SK-N-SH (cell line): ENCODE results near the gene ANK3. TPM values are rescaled to one million over a fixed set of nuclear protein-coding genes. Genes with fewer than 3 reads are reported as not detected.

Source experiments
- CTCF ChIA-PET: fragments of 300-600, 350-600 bp; formaldehyde crosslinking; extraction: SDS; loops from one replicate; lab custom pipeline; 2021; lab: Yijun Ruan, JAX
- POLR2A ChIA-PET: fragments of 350-600 bp; sonication (Branson Sonifier 250); formaldehyde crosslinking; extraction: SDS; loops from one replicate; lab custom pipeline; 2020; ENCODE audit warnings: antibody characterized with exemption, inconsistent platforms; lab: Yijun Ruan, JAX
- DNase-seq: peaks from one replicate; pipeline ENCODE4 v3.0.0; 2012
- H2AFZ ChIP-seq: fragments of 200-600 bp; sonication (generic); 2 replicates; pipeline ENCODE4 v1.8.1; 2016; ENCODE audit warnings: antibody characterized with exemption, mild to moderate bottlenecking, low read depth
- H3F3A ChIP-seq: fragments of 200-600 bp; sonication (generic); replicated peaks from 2 replicates; pipeline ENCODE3; 2016; ENCODE audit warnings: antibody characterized with exemption, mild to moderate bottlenecking; ENCODE audit not compliant: insufficient read depth
- H3K27ac ChIP-seq, 2 experiments: fragments of 200-500 bp in 1 of 2; fragments of 200-600 bp in 1 of 2; sonication (Bioruptor generic) in 1 of 2; sonication (generic), shearing (Covaris generic) in 1 of 2; 2 replicates each; pipeline versions ENCODE4 v1.5.1 to v1.6.1; 2014 to 2016; ENCODE audit warnings: low read depth in 2 of 2, inconsistent platforms in 1 of 2, low read length in 1 of 2, mild to moderate bottlenecking in 1 of 2, mixed read lengths in 1 of 2
- H3K27me3 ChIP-seq: fragments of 200-600 bp; sonication (generic), shearing (Covaris generic); 2 replicates; pipeline ENCODE4 v1.6.1; 2016; ENCODE audit warnings: mixed run types; ENCODE audit not compliant: insufficient read depth
- H3K36me3 ChIP-seq, 2 experiments: fragments of 200-500 bp in 1 of 2; fragments of 200-600 bp in 1 of 2; sonication (Bioruptor generic) in 1 of 2; sonication (generic) in 1 of 2; replicated peaks in 1 of 2; 2 replicates each; pipeline versions ENCODE3 to v1.5.1; 2014 to 2016; ENCODE audit warnings: low read length in 1 of 2, mild to moderate bottlenecking in 1 of 2; ENCODE audit not compliant: insufficient read depth in 2 of 2, control insufficient read depth in 1 of 2
- H3K4me1 ChIP-seq, 2 experiments: fragments of 200-500 bp in 1 of 2; fragments of 200-600 bp in 1 of 2; sonication (Bioruptor generic) in 1 of 2; sonication (generic), shearing (Covaris generic) in 1 of 2; 2 replicates each; pipeline versions ENCODE4 v1.5.1 to v1.6.1; 2014 to 2016; ENCODE audit warnings: low read depth in 1 of 2, low read length in 1 of 2, mixed run types in 1 of 2; ENCODE audit not compliant: insufficient read depth in 2 of 2, control insufficient read depth in 1 of 2
- H3K4me2 ChIP-seq: fragments of 200-600 bp; sonication (generic), shearing (Covaris generic); 2 replicates; pipeline ENCODE4 v1.6.1; 2017; ENCODE audit warnings: mixed run types
- H3K4me3 ChIP-seq, 2 experiments: fragments of 200-500 bp in 1 of 2; fragments of 200-600 bp in 1 of 2; sonication (Bioruptor generic) in 1 of 2; sonication (generic), shearing (Covaris generic) in 1 of 2; 2 replicates each; pipeline versions ENCODE4 v1.5.1 to v1.8.1; 2014 to 2016; ENCODE audit warnings: low read depth in 2 of 2, inconsistent platforms in 1 of 2, low read length in 1 of 2, mild to moderate bottlenecking in 1 of 2, mixed read lengths in 1 of 2, moderate library complexity in 1 of 2
- H3K79me2 ChIP-seq: fragments of 200-600 bp; sonication (generic); 2 replicates; pipeline ENCODE4 v1.8.1; 2017; ENCODE audit warnings: mild to moderate bottlenecking; ENCODE audit not compliant: insufficient read depth
- H3K9ac ChIP-seq: fragments of 200-600 bp; sonication (generic); 2 replicates; pipeline ENCODE4 v1.6.1; 2017; ENCODE audit warnings: mixed run types
- H3K9me2 ChIP-seq: fragments of 200-600 bp; sonication (generic); 2 replicates; pipeline ENCODE4 v1.6.1; 2017; ENCODE audit warnings: mixed run types
- H3K9me3 ChIP-seq: fragments of 200-600 bp; sonication (generic); 2 replicates; pipeline ENCODE4 v1.6.1; 2017; ENCODE audit warnings: mixed run types, mild to moderate bottlenecking, moderate library complexity
- H4K20me1 ChIP-seq: fragments of 200-600 bp; sonication (generic); 2 replicates; pipeline ENCODE4 v1.6.1; 2017; ENCODE audit warnings: mild to moderate bottlenecking, mixed run types; ENCODE audit not compliant: insufficient read depth
- CHD2 ChIP-seq: fragments of 150-350 bp; IDR thresholded peaks from 2 replicates; pipeline ENCODE4 v1.6.1; 2018; ENCODE audit warnings: low read length; ENCODE audit not compliant: partially characterized antibody
- FOSL2 ChIP-seq: IDR thresholded peaks from 2 replicates; pipeline ENCODE4 v1.4.0; 2012; ENCODE audit warnings: low read depth, mild to moderate bottlenecking, moderate library complexity, borderline replicate concordance
- FOXM1 ChIP-seq: IDR thresholded peaks from 2 replicates; pipeline ENCODE4 v1.4.0; 2012; ENCODE audit warnings: low read depth, mild to moderate bottlenecking
- GABPA ChIP-seq: IDR thresholded peaks from 2 replicates; pipeline ENCODE4 v1.4.0; 2012; ENCODE audit warnings: low read depth, mild to moderate bottlenecking
- GATA2 ChIP-seq: sonication (generic); formaldehyde crosslinking; IDR thresholded peaks from 2 replicates; pipeline ENCODE4 v1.5.0; 2020; ENCODE audit warnings: mild to moderate bottlenecking, missing genetic modification reagents
- IRF3 ChIP-seq: fragments of 150-350 bp; IDR thresholded peaks from 2 replicates; pipeline ENCODE4 v1.6.1; 2016; ENCODE audit warnings: mild to moderate bottlenecking, low read depth, low read length
- NRF1 ChIP-seq: IDR thresholded peaks from 2 replicates; pipeline ENCODE4 v1.6.1; 2012; ENCODE audit warnings: low read depth, mild to moderate bottlenecking, low read length
- PBX3 ChIP-seq: IDR thresholded peaks from 2 replicates; pipeline ENCODE4; 2012
- POLR2AphosphoS5 ChIP-seq: IDR thresholded peaks from 2 replicates; pipeline ENCODE4 v1.6.1; 2012; ENCODE audit warnings: low read depth, low read length
- RAD21 ChIP-seq: IDR thresholded peaks from 2 replicates; pipeline ENCODE4 v1.6.1; 2012; ENCODE audit warnings: mild to moderate bottlenecking, low read length
- RXRA ChIP-seq: IDR thresholded peaks from 2 replicates; pipeline ENCODE4 v1.4.0; 2012; ENCODE audit warnings: low read depth, mild to moderate bottlenecking, borderline replicate concordance
- SIN3A ChIP-seq: IDR thresholded peaks from 2 replicates; pipeline ENCODE4 v1.6.1; 2012; ENCODE audit warnings: low read depth, mild to moderate bottlenecking, low read length, moderate library complexity, borderline replicate concordance
- SMC3 ChIP-seq: IDR thresholded peaks from 2 replicates; pipeline ENCODE4 v1.6.1; 2012; ENCODE audit warnings: low read depth, low read length, improper control_type of control experiment
- TAF1 ChIP-seq: IDR thresholded peaks from 2 replicates; pipeline ENCODE4 v1.6.1; 2012; ENCODE audit warnings: low read depth, mild to moderate bottlenecking, low read length, moderate library complexity, borderline replicate concordance
- TCF12 ChIP-seq: IDR thresholded peaks from 2 replicates; pipeline ENCODE4 v1.4.0; 2012
- YY1 ChIP-seq: IDR thresholded peaks from 2 replicates; pipeline ENCODE4 v1.4.0; 2012; ENCODE audit warnings: low read depth, mild to moderate bottlenecking
- WGBS: methylation state at CpG from one replicate; pipeline ENCODE4 v1.1.6; 2017; ENCODE audit warnings: low lambda C conversion rate; 5-methylcytosine and 5-hydroxymethylcytosine counted together
- polyA plus RNA-seq, 3 experiments: library from polyadenylated mRNA; depleted of rRNA; stranded (reverse); fragments of >200 nt; gene quantifications; 2 replicates each; pipeline ENCODE4 v1.2.3, GENCODE V29; 2012
- TF ChIP-seq, protein P1 (sequence below): fragments of 150-350 bp; IDR thresholded peaks from 2 replicates; pipeline ENCODE4 v1.6.1; 2017; ENCODE audit warnings: antibody characterized with exemption, low read length, low read depth, borderline replicate concordance
- TF ChIP-seq, protein P2 (sequence below): IDR thresholded peaks from 2 replicates; pipeline ENCODE4 v1.6.1; 2012; ENCODE audit warnings: mild to moderate bottlenecking, low read depth, low read length, moderate library complexity
- TF ChIP-seq, protein P3 (sequence below): IDR thresholded peaks from 2 replicates; pipeline ENCODE4 v1.4.0; 2012; ENCODE audit warnings: low read depth, borderline replicate concordance

The ANK3 gene
- polyA plus RNA-seq, 1 of the 3 experiments (the other 2 are of a cell fraction): 10.0 TPM

DNA sequence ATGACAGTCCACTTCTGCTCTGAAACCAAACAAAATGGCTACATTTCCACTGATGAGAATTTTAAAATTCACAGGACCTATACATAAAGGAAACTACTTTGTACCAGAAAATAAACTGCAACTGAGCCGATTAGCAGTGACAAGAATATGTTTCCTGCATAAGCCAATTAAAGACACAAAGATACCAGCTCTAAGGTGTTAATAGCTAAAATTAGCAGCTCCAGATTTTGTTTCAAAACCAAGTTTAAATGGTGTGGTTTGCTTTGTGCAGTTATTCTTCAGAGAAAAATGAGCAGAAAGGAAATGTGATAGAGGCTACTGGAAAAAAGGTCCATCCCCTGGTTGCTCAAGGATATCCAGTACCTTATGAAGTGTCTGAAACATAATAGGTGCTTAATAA, 123.2 kb downstream of the ANK3 start:
- no peak overlapping the region for H3K27ac ChIP-seq
- H3K9me3 ChIP-seq: peaks cover 6% of the 10 kb centered on the region; the same call in 1 of the 2 replicates
- TF ChIP-seq TAF1 (no peak), TCF12 (no peak), POLR2AphosphoS5 (no peak), GABPA (no peak), SMC3 (no peak), IRF3 (no peak), GATA2 (CRISPR knock-in tag) (no peak), PBX3 (no peak), FOXM1 (no peak), YY1 (no peak), NRF1 (no peak), RAD21 (no peak), CHD2 (no peak), RXRA (no peak), FOSL2 (no peak), SIN3A (no peak)
- TF ChIP-seq, protein P1, sequence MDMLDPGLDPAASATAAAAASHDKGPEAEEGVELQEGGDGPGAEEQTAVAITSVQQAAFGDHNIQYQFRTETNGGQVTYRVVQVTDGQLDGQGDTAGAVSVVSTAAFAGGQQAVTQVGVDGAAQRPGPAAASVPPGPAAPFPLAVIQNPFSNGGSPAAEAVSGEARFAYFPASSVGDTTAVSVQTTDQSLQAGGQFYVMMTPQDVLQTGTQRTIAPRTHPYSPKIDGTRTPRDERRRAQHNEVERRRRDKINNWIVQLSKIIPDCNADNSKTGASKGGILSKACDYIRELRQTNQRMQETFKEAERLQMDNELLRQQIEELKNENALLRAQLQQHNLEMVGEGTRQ: no peak
- TF ChIP-seq, protein P2, sequence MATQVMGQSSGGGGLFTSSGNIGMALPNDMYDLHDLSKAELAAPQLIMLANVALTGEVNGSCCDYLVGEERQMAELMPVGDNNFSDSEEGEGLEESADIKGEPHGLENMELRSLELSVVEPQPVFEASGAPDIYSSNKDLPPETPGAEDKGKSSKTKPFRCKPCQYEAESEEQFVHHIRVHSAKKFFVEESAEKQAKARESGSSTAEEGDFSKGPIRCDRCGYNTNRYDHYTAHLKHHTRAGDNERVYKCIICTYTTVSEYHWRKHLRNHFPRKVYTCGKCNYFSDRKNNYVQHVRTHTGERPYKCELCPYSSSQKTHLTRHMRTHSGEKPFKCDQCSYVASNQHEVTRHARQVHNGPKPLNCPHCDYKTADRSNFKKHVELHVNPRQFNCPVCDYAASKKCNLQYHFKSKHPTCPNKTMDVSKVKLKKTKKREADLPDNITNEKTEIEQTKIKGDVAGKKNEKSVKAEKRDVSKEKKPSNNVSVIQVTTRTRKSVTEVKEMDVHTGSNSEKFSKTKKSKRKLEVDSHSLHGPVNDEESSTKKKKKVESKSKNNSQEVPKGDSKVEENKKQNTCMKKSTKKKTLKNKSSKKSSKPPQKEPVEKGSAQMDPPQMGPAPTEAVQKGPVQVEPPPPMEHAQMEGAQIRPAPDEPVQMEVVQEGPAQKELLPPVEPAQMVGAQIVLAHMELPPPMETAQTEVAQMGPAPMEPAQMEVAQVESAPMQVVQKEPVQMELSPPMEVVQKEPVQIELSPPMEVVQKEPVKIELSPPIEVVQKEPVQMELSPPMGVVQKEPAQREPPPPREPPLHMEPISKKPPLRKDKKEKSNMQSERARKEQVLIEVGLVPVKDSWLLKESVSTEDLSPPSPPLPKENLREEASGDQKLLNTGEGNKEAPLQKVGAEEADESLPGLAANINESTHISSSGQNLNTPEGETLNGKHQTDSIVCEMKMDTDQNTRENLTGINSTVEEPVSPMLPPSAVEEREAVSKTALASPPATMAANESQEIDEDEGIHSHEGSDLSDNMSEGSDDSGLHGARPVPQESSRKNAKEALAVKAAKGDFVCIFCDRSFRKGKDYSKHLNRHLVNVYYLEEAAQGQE: no peak
- TF ChIP-seq, protein P3, sequence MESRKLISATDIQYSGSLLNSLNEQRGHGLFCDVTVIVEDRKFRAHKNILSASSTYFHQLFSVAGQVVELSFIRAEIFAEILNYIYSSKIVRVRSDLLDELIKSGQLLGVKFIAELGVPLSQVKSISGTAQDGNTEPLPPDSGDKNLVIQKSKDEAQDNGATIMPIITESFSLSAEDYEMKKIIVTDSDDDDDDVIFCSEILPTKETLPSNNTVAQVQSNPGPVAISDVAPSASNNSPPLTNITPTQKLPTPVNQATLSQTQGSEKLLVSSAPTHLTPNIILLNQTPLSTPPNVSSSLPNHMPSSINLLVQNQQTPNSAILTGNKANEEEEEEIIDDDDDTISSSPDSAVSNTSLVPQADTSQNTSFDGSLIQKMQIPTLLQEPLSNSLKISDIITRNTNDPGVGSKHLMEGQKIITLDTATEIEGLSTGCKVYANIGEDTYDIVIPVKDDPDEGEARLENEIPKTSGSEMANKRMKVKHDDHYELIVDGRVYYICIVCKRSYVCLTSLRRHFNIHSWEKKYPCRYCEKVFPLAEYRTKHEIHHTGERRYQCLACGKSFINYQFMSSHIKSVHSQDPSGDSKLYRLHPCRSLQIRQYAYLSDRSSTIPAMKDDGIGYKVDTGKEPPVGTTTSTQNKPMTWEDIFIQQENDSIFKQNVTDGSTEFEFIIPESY: no peak
- no peaks in the 10 kb centered on the region for H4K20me1 ChIP-seq
- WGBS: 85% methylated on average over 1 of the region's 1 CpG
- H2AFZ ChIP-seq: peak overlapping the region; percentile 51; the same call in 1 of the 2 replicates
- no peaks in the 10 kb centered on the region for H3K9me2 ChIP-seq
- H3K36me3 ChIP-seq: peaks cover 0 to under 1% of the 10 kb centered on the region in 2 experiments
- no peak for DNase-seq
- ChIA-PET POLR2A (no interaction called here), CTCF (interaction anchor here (1.0 kb wide), 1 partner anchor 28 kb away, joined by 3 read pairs; no protein-coding TSS in a partner anchor)
- no peak overlapping the region for H3K9ac ChIP-seq
- no peak overlapping the region for H3K4me2 ChIP-seq
- peaks cover 0 to 4% of the 10 kb centered on the region in 2 experiments; a peak in 1 of 4 replicates for H3K4me1 ChIP-seq
- H3K79me2 ChIP-seq: no peaks in the 10 kb centered on the region
- no peaks in the 10 kb centered on the region for H3F3A ChIP-seq
- no peak overlapping the region for H3K4me3 ChIP-seq
- no peaks in the 10 kb centered on the region for H3K27me3 ChIP-seq
